ENCODE results near the gene DPYSL4. TPM values are rescaled to one million over a fixed set of nuclear protein-coding genes. Genes with fewer than 3 reads are reported as not detected.

The DPYSL4 gene
- total and polyA plus RNA-seq, 2 of the 13 experiments (the other 11 are each of a cell fraction or from before 2014, with no cell fraction given): 0.84 to 1.2 TPM

DNA sequence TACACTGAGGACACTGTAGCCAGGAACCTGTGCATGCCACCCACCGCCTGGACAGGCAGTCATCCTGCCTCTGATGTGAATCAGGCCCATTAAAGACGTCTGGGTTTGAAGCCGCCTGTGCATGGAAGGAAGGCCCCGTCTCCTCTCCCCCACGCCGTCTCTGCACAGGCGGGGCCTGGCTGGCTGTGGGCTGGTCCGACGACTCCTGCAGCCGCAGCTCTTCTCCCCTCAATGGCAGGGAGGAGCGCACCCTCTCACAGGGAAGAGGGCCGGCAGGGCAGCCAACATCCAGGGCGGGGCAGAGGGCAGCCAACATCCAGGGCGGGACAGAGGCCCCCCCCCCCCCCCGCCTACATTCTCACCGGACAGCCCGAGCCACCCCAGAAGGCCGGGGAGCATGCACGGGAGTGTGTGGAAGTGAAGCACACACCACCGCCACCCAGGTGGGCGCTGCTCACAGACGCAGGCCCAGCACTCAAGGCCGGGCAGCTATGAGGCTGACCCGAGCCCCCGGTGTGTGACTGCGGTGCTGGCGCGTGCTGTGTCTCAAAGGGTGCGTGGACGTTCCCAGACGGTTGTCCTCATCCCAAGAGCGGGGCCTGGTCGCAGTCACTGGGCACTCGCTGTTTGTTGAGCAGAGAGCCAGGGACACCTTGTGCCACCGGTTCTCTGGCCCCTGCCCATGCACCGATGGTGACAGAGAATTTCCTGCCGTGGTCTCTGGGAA lies 19.1 kb downstream of the DPYSL4 start:
- Histone ChIP-seq H3K9me3 (ENCODE audit: low read length) (no peaks in the 10 kb centered on the region), H3K4me3 (replicated peaks in 1 of 3; ENCODE audit: insufficient read depth in 1 of 3, low read depth in 2 of 3, low read length in 3 of 3) (no peak overlapping the region), H3K4me2 (ENCODE audit: low read depth, low read length) (no peak overlapping the region), H4K20me1 (ENCODE audit: insufficient read depth, low read length) (no peaks in the 10 kb centered on the region; the same call in 1 of the 2 replicates), H3K9ac (ENCODE audit: insufficient read depth, low read depth, low read length) (no peak overlapping the region), H3K79me2 (ENCODE audit: insufficient read depth, low read length) (no peaks in the 10 kb centered on the region), H2AFZ (ENCODE audit: low read length) (no peak overlapping the region), H3K27ac (ENCODE audit: extremely low read length, insufficient read depth, low read length) (no peak overlapping the region), H3K36me3 (replicated peaks in 1 of 2; ENCODE audit: control insufficient read depth in 1 of 2, insufficient read depth in 2 of 2, low read length in 2 of 2) (no peaks in the 10 kb centered on the region; a peak in 1 of 5 replicates), H3K4me1 (ENCODE audit: insufficient read depth, low read length) (peaks cover 12% of the 10 kb centered on the region), H3K27me3 (ENCODE audit: control insufficient read depth in 1 of 2, insufficient read depth in 2 of 2, low read length in 2 of 2) (peaks cover 1 to 4% of the 10 kb centered on the region in 2 experiments; a peak in 2 of 5 replicates)
- intact Hi-C loops (cut with micrococcal nuclease; ENCODE audit: unreplicated experiment) (no loop called here), in situ Hi-C loops (cut with HindIII; ENCODE audit: extremely low pct_ligation_motif_present, low pct_unique_long_range_greater_than_20kb) (no loop called here)
- WGBS (ENCODE audit: low lambda C conversion rate): 91% methylated on average over 11 of the region's 37 CpGs
- ChIA-PET POLR2A (interaction anchor here (0.7 kb wide), 1 partner anchor 144 kb away, joined by 4 read pairs; no protein-coding TSS in a partner anchor), CTCF (ENCODE audit: low intra/inter-chr PET ratio, low total read pairs) (interaction anchor here (1.4 kb wide), 1 partner anchor 36 kb away, joined by 8 read pairs; no protein-coding TSS in a partner anchor)
- FAIRE-seq: no peak
- BruUV-seq (replicated peaks): no TSS peak
- ATAC-seq: no peak
- TF ChIP-seq, protein P1, sequence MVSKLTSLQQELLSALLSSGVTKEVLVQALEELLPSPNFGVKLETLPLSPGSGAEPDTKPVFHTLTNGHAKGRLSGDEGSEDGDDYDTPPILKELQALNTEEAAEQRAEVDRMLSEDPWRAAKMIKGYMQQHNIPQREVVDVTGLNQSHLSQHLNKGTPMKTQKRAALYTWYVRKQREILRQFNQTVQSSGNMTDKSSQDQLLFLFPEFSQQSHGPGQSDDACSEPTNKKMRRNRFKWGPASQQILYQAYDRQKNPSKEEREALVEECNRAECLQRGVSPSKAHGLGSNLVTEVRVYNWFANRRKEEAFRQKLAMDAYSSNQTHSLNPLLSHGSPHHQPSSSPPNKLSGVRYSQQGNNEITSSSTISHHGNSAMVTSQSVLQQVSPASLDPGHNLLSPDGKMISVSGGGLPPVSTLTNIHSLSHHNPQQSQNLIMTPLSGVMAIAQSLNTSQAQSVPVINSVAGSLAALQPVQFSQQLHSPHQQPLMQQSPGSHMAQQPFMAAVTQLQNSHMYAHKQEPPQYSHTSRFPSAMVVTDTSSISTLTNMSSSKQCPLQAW (CRISPR knock-in tag; IDR thresholded peaks at IDR 0.05): no peak
- TF ChIP-seq SNAI1 (CRISPR knock-in tag; IDR thresholded peaks at IDR 0.05; ENCODE audit: borderline replicate concordance) (no peak), ZNF558 (CRISPR knock-in tag; IDR thresholded peaks at IDR 0.05; ENCODE audit: borderline replicate concordance) (no peak), KAT7 (CRISPR knock-in tag; IDR thresholded peaks at IDR 0.05; ENCODE audit: borderline replicate concordance) (no peak), TAF1 (CRISPR knock-in tag; IDR thresholded peaks at IDR 0.05) (no peak), NFATC3 (CRISPR knock-in tag; IDR thresholded peaks at IDR 0.05) (no peak)
- TF ChIP-seq, protein P2, sequence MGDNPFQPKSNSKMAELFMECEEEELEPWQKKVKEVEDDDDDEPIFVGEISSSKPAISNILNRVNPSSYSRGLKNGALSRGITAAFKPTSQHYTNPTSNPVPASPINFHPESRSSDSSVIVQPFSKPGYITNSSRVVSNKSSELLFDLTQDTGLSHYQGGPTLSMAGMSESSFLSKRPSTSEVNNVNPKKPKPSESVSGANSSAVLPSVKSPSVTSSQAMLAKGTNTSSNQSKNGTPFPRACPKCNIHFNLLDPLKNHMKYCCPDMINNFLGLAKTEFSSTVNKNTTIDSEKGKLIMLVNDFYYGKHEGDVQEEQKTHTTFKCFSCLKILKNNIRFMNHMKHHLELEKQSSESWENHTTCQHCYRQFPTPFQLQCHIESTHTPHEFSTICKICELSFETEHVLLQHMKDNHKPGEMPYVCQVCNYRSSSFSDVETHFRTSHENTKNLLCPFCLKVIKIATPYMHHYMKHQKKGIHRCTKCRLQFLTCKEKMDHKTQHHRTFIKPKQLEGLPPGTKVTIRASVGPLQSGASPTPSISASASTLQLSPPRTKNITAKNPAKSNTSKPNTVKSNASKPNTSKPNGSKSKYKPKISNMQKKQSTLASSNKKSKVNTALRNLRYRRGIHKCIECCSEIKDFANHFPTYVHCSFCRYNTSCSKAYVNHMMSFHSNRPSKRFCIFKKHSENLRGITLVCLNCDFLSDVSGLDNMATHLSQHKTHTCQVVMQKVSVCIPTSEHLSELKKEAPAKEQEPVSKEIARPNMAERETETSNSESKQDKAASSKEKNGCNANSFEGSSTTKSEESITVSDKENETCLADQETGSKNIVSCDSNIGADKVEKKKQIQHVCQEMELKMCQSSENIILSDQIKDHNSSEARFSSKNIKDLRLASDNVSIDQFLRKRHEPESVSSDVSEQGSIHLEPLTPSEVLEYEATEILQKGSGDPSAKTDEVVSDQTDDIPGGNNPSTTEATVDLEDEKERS (CRISPR knock-in tag; IDR thresholded peaks at IDR 0.05): no peak
- no peak for DNase-seq (ENCODE audit: low spot score)
